Posterior vena cava (tissue), 2 donors: ENCODE data around the gene NFIA. TPM values are rescaled to one million over a fixed set of nuclear protein-coding genes. Genes with fewer than 3 reads are reported as not detected.

Experiments used
- DNase-seq: peaks from one replicate; pipeline ENCODE4 v3.0.0-alpha.2; 2020; ENCODE audit warnings: low spot score
- intact Hi-C, 2 donors: fragments of 100-400 bp; cut with DNase I; formaldehyde crosslinking; loops; one replicate each; pipeline versions ENCODE4 v1.14.1 to v1.14.2; 2022 to 2023
- total RNA-seq, 2 donors: library from RNA; stranded (reverse); fragmentation: NEBNext Ultra II Directional; extraction: Animal tissue kit (Norgen Biotek cat#: 25700); gene quantifications; one replicate each; pipeline ENCODE4 v1.2.1, GENCODE V29; 2021
- donor health status: DM: yes; HTN: yes; CAD: no.
- donor health status: DM: yes; HTN: yes; CAD: no.

The NFIA gene
- total RNA-seq, 2 donors from 2014 or later = 117 to 183 TPM

- intact Hi-C loops = no loop called here
- no peak for DNase-seq
Measured at GRCh38 chr1:61322769-61323168, 240.4 kb downstream of the NFIA start.

GRCh38 chr1:61323681-61324328, 241.4 kb downstream of the NFIA start:
- DNase-seq = no peak
- intact Hi-C loops = no loop called here

GRCh38 chr1:61326713-61327112, 244.4 kb downstream of the NFIA start:
- no peak for DNase-seq
- intact Hi-C loops = no loop called here

GRCh38 chr1:61327436-61327835, 245.1 kb downstream of the NFIA start:
- intact Hi-C loops = no loop called here
- no peak for DNase-seq

GRCh38 chr1:61329556-61329955, 247.2 kb downstream of the NFIA start:
- intact Hi-C loops = no loop called here
- DNase-seq = no peak

GRCh38 chr1:61330018-61330417, 247.7 kb downstream of the NFIA start:
- no peak for DNase-seq
- intact Hi-C loops = loop anchor here in 1 of 2 donors (10.0 kb wide), 2 partner anchors 245 to 275 kb away; partner anchors contain the start of gene NFIA

GRCh38 chr1:61330571-61330970, 248.2 kb downstream of the NFIA start:
- no peak for DNase-seq
- intact Hi-C loops = loop anchor here in 1 of 2 donors (10.0 kb wide), 2 partner anchors 246 to 276 kb away; partner anchors contain the start of gene NFIA

- intact Hi-C loops = loop anchor here in 1 of 2 donors (10.0 kb wide), 2 partner anchors 247 to 277 kb away; partner anchors contain the start of gene NFIA
- no peak for DNase-seq
Measured at GRCh38 chr1:61332196-61332753, 249.9 kb downstream of the NFIA start.

- intact Hi-C loops = loop anchor here in 1 of 2 donors (10.0 kb wide), 2 partner anchors 248 to 278 kb away; partner anchors contain the start of gene NFIA
- DNase-seq = no peak
Measured at GRCh38 chr1:61332796-61333195, 250.4 kb downstream of the NFIA start.

GRCh38 chr1:61334718-61335589, 252.6 kb downstream of the NFIA start:
- intact Hi-C loops = loop anchor here in 1 of 2 donors (5.0 to 10.0 kb wide), 3 partner anchors 117 to 280 kb away; partner anchors contain the start of gene NFIA
- no peak for DNase-seq

GRCh38 chr1:61337037-61337436, 254.7 kb downstream of the NFIA start:
- DNase-seq = no peak
- intact Hi-C loops = loop anchor here in 1 of 2 donors (5.0 to 10.0 kb wide), 3 partner anchors 115 to 282 kb away; partner anchors contain the start of gene NFIA

- intact Hi-C loops = loop anchor here in 1 of 2 donors (5.0 to 10.0 kb wide), 3 partner anchors 115 to 283 kb away; partner anchors contain the start of gene NFIA
- no peak for DNase-seq
Measured at GRCh38 chr1:61337441-61337951, 255.1 kb downstream of the NFIA start.

- DNase-seq = no peak
- intact Hi-C loops = loop anchor here in 1 of 2 donors (5.0 to 10.0 kb wide), 3 partner anchors 114 to 283 kb away; partner anchors contain the start of gene NFIA
Measured at GRCh38 chr1:61337981-61338848, 255.9 kb downstream of the NFIA start.

- no peak for DNase-seq
- intact Hi-C loops = loop anchor here in 1 of 2 donors (5.0 to 10.0 kb wide), 3 partner anchors 113 to 284 kb away; partner anchors contain the start of gene NFIA
Measured at GRCh38 chr1:61338899-61339298, 256.5 kb downstream of the NFIA start.

- DNase-seq = no peak
- intact Hi-C loops = no loop called here
Measured at GRCh38 chr1:61341426-61341825, 259.1 kb downstream of the NFIA start.

- DNase-seq = no peak
- intact Hi-C loops = no loop called here
Measured at GRCh38 chr1:61343734-61344420, 261.5 kb downstream of the NFIA start.

- DNase-seq = no peak
Measured at GRCh38 chr1:61344696-61345095, 262.3 kb downstream of the NFIA start.

More at GRCh38 chr1:61344696-61345095, 262.3 kb downstream of the NFIA start:
- intact Hi-C loops = no loop called here
